Measurements from ENCODE around the gene GAREM1.

DNA sequence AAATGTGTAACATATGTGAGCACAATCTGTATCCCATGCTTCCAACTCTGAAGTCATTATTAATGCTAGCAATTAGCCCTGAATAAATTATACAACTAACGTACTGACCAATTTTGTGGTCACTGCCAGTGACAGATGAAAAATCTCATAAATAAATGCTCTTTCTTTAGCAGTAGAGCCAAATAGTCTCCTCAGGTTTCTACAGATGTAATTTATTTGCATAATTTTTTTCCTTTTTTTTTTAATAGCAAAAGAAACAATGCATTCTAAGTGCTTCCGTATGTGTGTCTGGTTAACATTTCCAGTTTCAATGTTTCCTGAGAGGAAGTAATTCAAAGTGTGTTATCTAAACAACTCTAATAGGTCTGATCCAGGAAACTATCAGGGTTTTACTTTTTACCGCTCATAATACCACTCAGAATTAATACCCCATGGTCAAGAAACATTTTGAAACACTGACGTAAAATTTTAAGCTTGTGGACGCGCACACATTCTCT is 172.5 kb downstream of the GAREM1 start:
- TF ChIP-seq POLR2AphosphoS5 (IDR thresholded peaks at IDR 0.05; ENCODE audit: low read depth, low read length) (no peak), POLR2A (IDR thresholded peaks at IDR 0.05; ENCODE audit: low read depth, low read length) (no peak)
